RCC 7860 (cell line): ENCODE results near the gene JMJD8.

ENCODE experiments used
- DNase-seq: peaks from one replicate; pipeline ENCODE4 v3.0.0-alpha.2; 2015; ENCODE audit warnings: low spot score
- FAIRE-seq: peaks from 2 replicates; lab custom pipeline; 2012; peaks lifted over from hg19 to GRCh38; lab: Jason Lieb, UNC

Gene JMJD8

GRCh38 chr16:678209-678857 is 5.8 kb downstream of the JMJD8 start:
- DNase-seq (no peak), FAIRE-seq (no peak)

GRCh38 chr16:677316-678190 is 6.6 kb downstream of the JMJD8 start:
- DNase-seq (no peak), FAIRE-seq (no peak)

GRCh38 chr16:676913-677312 is 7.2 kb downstream of the JMJD8 start:
- FAIRE-seq, result no peak

GRCh38 chr16:676565-676902 is 7.6 kb downstream of the JMJD8 start:
- FAIRE-seq (no peak), DNase-seq (no peak)

More at GRCh38 chr16:676913-677312, 7.2 kb downstream of the JMJD8 start:
- no peak for DNase-seq

GRCh38 chr16:675884-676564 is 8.1 kb downstream of the JMJD8 start:
- FAIRE-seq, result no peak
- no peak for DNase-seq

GRCh38 chr16:674968-675883 is 8.9 kb downstream of the JMJD8 start, which contains the start of gene RHBDL1:
Gene RHBDL1 (plus strand): TSS chr16:675671. CDS start chr16:675791, 120 bp downstream.
- no peak for DNase-seq

GRCh38 chr16:674214-674881 is 9.8 kb downstream of the JMJD8 start:
- DNase-seq (no peak), FAIRE-seq (no peak)

More at GRCh38 chr16:674968-675883, 8.9 kb downstream of the JMJD8 start, which contains the start of gene RHBDL1:
- no peak for FAIRE-seq

- no peak for DNase-seq
- no peak for FAIRE-seq
Measured at GRCh38 chr16:673399-673991, 10.6 kb downstream of the JMJD8 start.

GRCh38 chr16:672851-673250 is 11.3 kb downstream of the JMJD8 start:
- FAIRE-seq, result no peak
- no peak for DNase-seq

- DNase-seq (no peak), FAIRE-seq (no peak)
Measured at GRCh38 chr16:672371-672770, 11.8 kb downstream of the JMJD8 start.

GRCh38 chr16:671353-672131 is 12.6 kb downstream of the JMJD8 start:
- FAIRE-seq, result no peak
- DNase-seq, result no peak

- DNase-seq (no peak), FAIRE-seq (no peak)
Measured at GRCh38 chr16:670485-671352, 13.4 kb downstream of the JMJD8 start.

- DNase-seq (no peak), FAIRE-seq (no peak)
Measured at GRCh38 chr16:669666-670065, 14.5 kb downstream of the JMJD8 start.

- DNase-seq (no peak), FAIRE-seq (no peak)
Measured at GRCh38 chr16:668519-669171, 15.5 kb downstream of the JMJD8 start.

- FAIRE-seq, result no peak
- peak; percentile 81 for DNase-seq
Measured at GRCh38 chr16:667780-668518, 16.2 kb downstream of the JMJD8 start, which contains the start of gene RHOT2. Gene RHOT2 (plus strand): TSS chr16:668132. CDS start chr16:668200, 68 bp downstream.

- FAIRE-seq (no peak), DNase-seq (no peak)
Measured at GRCh38 chr16:667113-667779, 16.9 kb downstream of the JMJD8 start.
